ENCODE measurements around the gene SLU7. TPM values are rescaled to one million over a fixed set of nuclear protein-coding genes. Genes with fewer than 3 reads are reported as not detected.

The SLU7 gene
- total RNA-seq, 1 donor from 2014 or later = 16.2 TPM

DNA sequence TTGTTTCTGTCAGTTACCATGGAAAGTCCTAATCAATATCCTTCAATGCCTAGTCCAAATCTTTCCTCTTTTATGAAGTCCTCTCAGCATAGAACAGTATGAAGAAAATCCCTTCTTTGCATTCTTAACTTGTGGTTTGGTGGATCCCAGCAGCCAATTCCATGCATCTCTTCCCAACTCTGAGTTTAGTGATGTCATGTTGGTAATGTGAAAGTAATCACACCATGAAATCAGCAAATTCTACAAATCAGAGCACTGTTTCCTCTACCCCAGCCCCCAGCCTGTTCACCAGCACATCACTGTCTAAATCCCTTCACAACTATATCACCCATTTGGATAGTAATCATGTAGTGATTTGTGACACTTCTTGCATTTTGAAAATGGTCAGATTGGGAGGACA lies 43.7 kb downstream of the SLU7 start:
- peaks cover 0 to 6% (median 3%) of the 10 kb centered on the region in 3 donors for H3K27me3 ChIP-seq (ENCODE audit: control insufficient read depth in 3 of 3, insufficient read depth in 3 of 3, low read length in 3 of 3)
- H3K9me3 ChIP-seq (ENCODE audit: control insufficient read depth in 3 of 3, low read length in 3 of 3) = no peaks in the 10 kb centered on the region
- H3K36me3 ChIP-seq (ENCODE audit: control insufficient read depth in 3 of 3, insufficient read depth in 3 of 3, low read length in 3 of 3) = no peaks in the 10 kb centered on the region
- no peak overlapping the region for H3K9ac ChIP-seq (ENCODE audit: low read depth in 1 of 3, low read length in 3 of 3)
- no peak overlapping the region for H3K27ac ChIP-seq (ENCODE audit: low read depth, low read length)
- H3K4me3 ChIP-seq (ENCODE audit: low read length in 3 of 3) = no peak overlapping the region
- peaks cover 2 to 9% (median 6%) of the 10 kb centered on the region in 3 donors for H3K4me1 ChIP-seq (ENCODE audit: control insufficient read depth in 3 of 3, insufficient read depth in 3 of 3, low read length in 3 of 3)

DNA sequence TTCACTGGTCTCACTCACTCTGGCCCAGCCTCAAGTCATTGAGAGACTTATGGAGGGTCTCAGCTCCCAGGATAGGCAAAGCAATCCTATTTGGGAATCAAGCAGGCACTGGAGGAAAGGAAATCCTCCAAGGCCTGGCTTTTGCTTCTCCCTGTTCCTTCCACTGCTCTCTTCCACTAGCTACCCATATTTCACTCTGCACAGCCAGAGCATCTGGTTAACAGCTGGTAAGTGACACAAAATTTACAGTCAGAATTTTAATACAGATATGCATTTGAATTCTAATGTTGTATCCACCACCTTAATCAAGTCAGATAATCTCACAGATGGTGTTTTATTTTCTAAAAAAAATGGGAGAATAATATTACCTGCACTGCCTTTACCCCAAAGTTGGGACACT lies 47.6 kb downstream of the SLU7 start:
- Histone ChIP-seq H3K27me3 (ENCODE audit: control insufficient read depth in 3 of 3, insufficient read depth in 3 of 3, low read length in 3 of 3) (peaks cover 0 to 9% (median 6%) of the 10 kb centered on the region in 3 donors), H3K36me3 (ENCODE audit: control insufficient read depth in 3 of 3, insufficient read depth in 3 of 3, low read length in 3 of 3) (no peaks in the 10 kb centered on the region), H3K4me1 (ENCODE audit: control insufficient read depth in 3 of 3, insufficient read depth in 3 of 3, low read length in 3 of 3) (peaks cover 4 to 14% (median 8%) of the 10 kb centered on the region in 3 donors), H3K9me3 (ENCODE audit: control insufficient read depth in 3 of 3, low read length in 3 of 3) (no peaks in the 10 kb centered on the region), H3K27ac (ENCODE audit: low read depth, low read length) (no peak overlapping the region), H3K9ac (ENCODE audit: low read depth in 1 of 3, low read length in 3 of 3) (no peak overlapping the region), H3K4me3 (ENCODE audit: low read length in 3 of 3) (no peak overlapping the region)

GRCh38 chr5:160370713-160371034 lies 48.2 kb downstream of the SLU7 start:
- peaks cover 0 to 9% (median 6%) of the 10 kb centered on the region in 3 donors for H3K27me3 ChIP-seq (ENCODE audit: control insufficient read depth in 3 of 3, insufficient read depth in 3 of 3, low read length in 3 of 3)
- peak overlapping the region in 2 of 3 donors; percentile 58 for H3K9ac ChIP-seq (ENCODE audit: low read depth in 1 of 3, low read length in 3 of 3)
- H3K4me3 ChIP-seq (ENCODE audit: low read length in 3 of 3) = peak overlapping the region; percentile 64 to 80 (median 70)

DNA sequence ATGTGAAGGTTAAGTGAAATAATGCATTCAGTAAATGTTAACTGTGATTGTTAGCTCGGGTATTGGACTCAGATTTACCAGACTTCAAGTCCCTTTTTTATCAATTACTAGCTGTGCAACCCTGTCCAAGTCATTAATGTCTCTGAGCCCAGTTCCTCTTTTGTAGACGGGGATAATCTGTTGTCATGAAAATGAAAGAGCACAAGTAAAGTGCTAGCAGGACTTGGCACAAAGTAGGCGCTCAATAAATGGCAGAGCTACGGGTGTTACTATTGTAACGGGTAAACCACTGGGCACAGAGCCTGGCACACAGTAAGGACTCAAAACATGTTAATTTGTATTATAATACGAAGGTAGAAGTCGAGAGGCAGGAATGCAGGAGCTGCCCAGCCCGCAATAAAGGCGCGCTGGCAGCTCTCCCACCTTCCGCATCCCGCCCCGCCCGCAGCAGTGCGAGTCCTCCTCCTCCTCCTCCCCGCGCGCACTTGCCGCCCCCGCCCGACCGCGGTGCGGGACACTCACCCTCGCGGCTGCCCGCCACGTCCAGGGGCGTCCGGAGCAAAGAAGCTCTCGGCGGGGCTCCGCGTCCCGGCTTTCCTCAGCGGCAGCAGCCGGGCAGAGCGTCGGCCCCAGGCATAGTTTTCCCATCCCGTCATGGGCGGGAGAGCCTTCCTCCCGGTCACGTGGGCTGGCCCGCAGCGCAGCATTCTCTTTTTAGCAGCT lies 48.7 kb downstream of the SLU7 start, which contains the start of gene C1QTNF2:
TSS of gene C1QTNF2 (minus strand) at position 637 of the 723 bp plus-strand sequence. CDS start 15,615 bp downstream, outside the sequence.
- Histone ChIP-seq H3K9me3 (ENCODE audit: control insufficient read depth in 3 of 3, low read length in 3 of 3) (no peaks in the 10 kb centered on the region), H3K4me3 (ENCODE audit: low read length in 3 of 3) (peak within 1 kb of the TSS; percentile 64 to 80 (median 70)), H3K27ac (ENCODE audit: low read depth, low read length) (no peak within 1 kb of the TSS), H3K27me3 (ENCODE audit: control insufficient read depth in 3 of 3, insufficient read depth in 3 of 3, low read length in 3 of 3) (peaks cover 0 to 9% (median 6%) of the 10 kb centered on the region in 3 donors), H3K9ac (ENCODE audit: low read depth in 1 of 3, low read length in 3 of 3) (peak within 1 kb of the TSS in 2 of 3 donors; percentile 58), H3K4me1 (ENCODE audit: control insufficient read depth in 3 of 3, insufficient read depth in 3 of 3, low read length in 3 of 3) (peaks cover 4 to 14% (median 8%) of the 10 kb centered on the region in 3 donors), H3K36me3 (ENCODE audit: control insufficient read depth in 3 of 3, insufficient read depth in 3 of 3, low read length in 3 of 3) (no peaks in the 10 kb centered on the region)

More at GRCh38 chr5:160370713-160371034, 48.2 kb downstream of the SLU7 start:
- Histone ChIP-seq H3K4me1 (ENCODE audit: control insufficient read depth in 3 of 3, insufficient read depth in 3 of 3, low read length in 3 of 3) (peaks cover 4 to 14% (median 8%) of the 10 kb centered on the region in 3 donors), H3K9me3 (ENCODE audit: control insufficient read depth in 3 of 3, low read length in 3 of 3) (no peaks in the 10 kb centered on the region), H3K27ac (ENCODE audit: low read depth, low read length) (no peak overlapping the region), H3K36me3 (ENCODE audit: control insufficient read depth in 3 of 3, insufficient read depth in 3 of 3, low read length in 3 of 3) (no peaks in the 10 kb centered on the region)

DNA sequence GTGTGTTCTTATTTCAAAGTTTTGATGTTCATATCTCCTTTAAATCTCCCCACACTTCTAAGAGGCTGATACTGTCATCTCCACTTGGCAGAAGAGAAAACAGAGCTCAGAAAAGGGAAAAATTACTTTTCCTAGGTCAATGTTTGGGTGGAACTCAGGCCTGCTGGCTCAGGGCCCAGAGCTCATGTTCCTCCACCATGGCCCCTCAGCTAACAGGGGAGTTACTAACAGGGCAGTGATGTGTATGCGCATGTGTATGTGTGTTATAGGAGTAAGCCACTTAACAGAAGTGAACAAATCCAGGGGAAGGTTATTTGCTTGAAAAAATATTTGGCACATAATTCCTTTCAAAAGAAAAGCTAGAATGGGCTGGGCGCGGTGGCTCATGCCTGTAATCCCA lies 51.0 kb downstream of the SLU7 start:
- no peaks in the 10 kb centered on the region for H3K36me3 ChIP-seq (ENCODE audit: control insufficient read depth in 3 of 3, insufficient read depth in 3 of 3, low read length in 3 of 3)
- H3K4me3 ChIP-seq (ENCODE audit: low read length in 3 of 3) = no peak overlapping the region
- H3K9me3 ChIP-seq (ENCODE audit: control insufficient read depth in 3 of 3, low read length in 3 of 3) = no peaks in the 10 kb centered on the region
- H3K4me1 ChIP-seq (ENCODE audit: control insufficient read depth in 3 of 3, insufficient read depth in 3 of 3, low read length in 3 of 3) = peaks cover 10 to 23% (median 15%) of the 10 kb centered on the region in 3 donors
- H3K9ac ChIP-seq (ENCODE audit: low read depth in 1 of 3, low read length in 3 of 3) = no peak overlapping the region
- no peak overlapping the region for H3K27ac ChIP-seq (ENCODE audit: low read depth, low read length)
- H3K27me3 ChIP-seq (ENCODE audit: control insufficient read depth in 3 of 3, insufficient read depth in 3 of 3, low read length in 3 of 3) = peaks cover 0 to 9% (median 0%) of the 10 kb centered on the region in 3 donors

DNA sequence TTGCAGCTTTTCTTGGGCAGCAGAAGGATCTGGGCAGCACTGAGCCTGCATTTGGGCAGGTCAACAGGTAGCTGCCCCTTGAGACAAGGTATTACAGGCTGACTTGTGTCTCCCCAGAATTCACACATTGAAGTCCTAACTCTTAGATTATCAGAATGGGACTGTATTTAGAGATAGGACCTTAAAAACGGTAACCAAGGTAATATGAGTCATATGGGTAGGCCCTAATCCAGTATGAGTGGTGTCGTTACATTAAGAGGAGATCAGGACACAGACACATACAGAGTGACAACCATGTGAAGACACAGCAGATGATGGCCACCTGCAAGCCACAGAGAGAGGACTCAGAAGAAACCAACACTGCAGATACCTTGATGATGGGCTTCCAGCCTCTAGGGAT lies 51.6 kb downstream of the SLU7 start:
- Histone ChIP-seq H3K36me3 (ENCODE audit: control insufficient read depth in 3 of 3, insufficient read depth in 3 of 3, low read length in 3 of 3) (no peaks in the 10 kb centered on the region), H3K27me3 (ENCODE audit: control insufficient read depth in 3 of 3, insufficient read depth in 3 of 3, low read length in 3 of 3) (peaks cover 0 to 9% (median 0%) of the 10 kb centered on the region in 3 donors), H3K27ac (ENCODE audit: low read depth, low read length) (no peak overlapping the region), H3K4me1 (ENCODE audit: control insufficient read depth in 3 of 3, insufficient read depth in 3 of 3, low read length in 3 of 3) (peaks cover 10 to 27% (median 15%) of the 10 kb centered on the region in 3 donors), H3K4me3 (ENCODE audit: low read length in 3 of 3) (no peak overlapping the region), H3K9me3 (ENCODE audit: control insufficient read depth in 3 of 3, low read length in 3 of 3) (no peaks in the 10 kb centered on the region), H3K9ac (ENCODE audit: low read depth in 1 of 3, low read length in 3 of 3) (no peak overlapping the region)

- H3K27ac ChIP-seq (ENCODE audit: low read depth, low read length) = no peak overlapping the region
- peaks cover 0 to 5% (median 0%) of the 10 kb centered on the region in 3 donors for H3K27me3 ChIP-seq (ENCODE audit: control insufficient read depth in 3 of 3, insufficient read depth in 3 of 3, low read length in 3 of 3)
- no peak overlapping the region for H3K9ac ChIP-seq (ENCODE audit: low read depth in 1 of 3, low read length in 3 of 3)
- H3K4me3 ChIP-seq (ENCODE audit: low read length in 3 of 3) = no peak overlapping the region
- H3K9me3 ChIP-seq (ENCODE audit: control insufficient read depth in 3 of 3, low read length in 3 of 3) = no peaks in the 10 kb centered on the region
- H3K36me3 ChIP-seq (ENCODE audit: control insufficient read depth in 3 of 3, insufficient read depth in 3 of 3, low read length in 3 of 3) = no peaks in the 10 kb centered on the region
- H3K4me1 ChIP-seq (ENCODE audit: control insufficient read depth in 3 of 3, insufficient read depth in 3 of 3, low read length in 3 of 3) = peaks cover 11 to 27% (median 18%) of the 10 kb centered on the region in 3 donors
These were observed 52.7 kb downstream of the SLU7 start for GRCh38 chr5:160366230-160366629.

DNA sequence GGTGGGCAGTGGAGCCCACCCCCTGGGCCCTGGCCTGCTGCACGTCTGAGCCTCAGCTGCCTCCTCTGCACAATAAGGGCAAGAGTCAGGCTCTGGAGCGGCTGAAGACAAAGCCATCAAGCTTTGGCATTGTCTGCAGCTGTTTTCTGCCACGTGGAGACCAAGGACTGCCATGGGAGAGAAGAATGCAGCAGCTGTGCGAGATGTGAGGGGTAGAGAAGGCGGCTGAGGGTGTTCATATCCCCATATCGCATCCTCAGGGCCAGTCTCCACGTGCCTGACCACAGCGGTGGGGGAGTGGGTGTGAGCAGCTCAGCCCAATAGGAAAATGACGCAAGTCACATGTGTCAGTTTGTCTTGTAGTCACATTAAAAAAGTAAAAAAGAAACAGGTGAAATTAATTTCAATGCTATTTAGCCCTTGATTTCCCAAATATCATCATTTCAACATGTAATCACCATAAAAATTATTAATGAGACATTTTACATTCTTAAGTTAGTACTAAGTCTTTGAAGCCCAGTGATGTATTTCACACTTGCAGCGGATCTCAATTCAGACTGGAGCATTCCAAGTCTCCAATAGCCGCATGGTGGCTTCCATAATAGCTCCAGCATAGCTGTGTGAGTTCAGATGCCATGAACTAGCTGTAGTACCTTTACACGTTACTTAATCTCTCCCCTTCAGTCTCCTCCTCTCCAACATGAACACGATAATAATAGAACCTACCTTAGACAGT lies 55.1 kb downstream of the SLU7 start:
- Histone ChIP-seq H3K4me1 (ENCODE audit: control insufficient read depth in 3 of 3, insufficient read depth in 3 of 3, low read length in 3 of 3) (peaks cover 7 to 13% (median 9%) of the 10 kb centered on the region in 3 donors), H3K9me3 (ENCODE audit: control insufficient read depth in 3 of 3, low read length in 3 of 3) (no peaks in the 10 kb centered on the region), H3K9ac (ENCODE audit: low read depth in 1 of 3, low read length in 3 of 3) (peak overlapping the region in 2 of 3 donors; percentile 7 to 40), H3K36me3 (ENCODE audit: control insufficient read depth in 3 of 3, insufficient read depth in 3 of 3, low read length in 3 of 3) (no peaks in the 10 kb centered on the region), H3K27me3 (ENCODE audit: control insufficient read depth in 3 of 3, insufficient read depth in 3 of 3, low read length in 3 of 3) (no peaks in the 10 kb centered on the region), H3K4me3 (ENCODE audit: low read length in 3 of 3) (no peak overlapping the region), H3K27ac (ENCODE audit: low read depth, low read length) (no peak overlapping the region)

GRCh38 chr5:160363211-160363610 lies 55.7 kb downstream of the SLU7 start:
- no peaks in the 10 kb centered on the region for H3K9me3 ChIP-seq (ENCODE audit: control insufficient read depth in 3 of 3, low read length in 3 of 3)
- peaks cover 10 to 16% (median 14%) of the 10 kb centered on the region in 3 donors for H3K4me1 ChIP-seq (ENCODE audit: control insufficient read depth in 3 of 3, insufficient read depth in 3 of 3, low read length in 3 of 3)
- no peak overlapping the region for H3K27ac ChIP-seq (ENCODE audit: low read depth, low read length)
- no peaks in the 10 kb centered on the region for H3K27me3 ChIP-seq (ENCODE audit: control insufficient read depth in 3 of 3, insufficient read depth in 3 of 3, low read length in 3 of 3)
- H3K9ac ChIP-seq (ENCODE audit: low read depth in 1 of 3, low read length in 3 of 3) = peak overlapping the region in 2 of 3 donors; percentile 7 to 40
- H3K36me3 ChIP-seq (ENCODE audit: control insufficient read depth in 3 of 3, insufficient read depth in 3 of 3, low read length in 3 of 3) = no peaks in the 10 kb centered on the region
- H3K4me3 ChIP-seq (ENCODE audit: low read length in 3 of 3) = no peak overlapping the region
